ENCODE measurements around the gene ITPK1.

GRCh38 chr14:93099196-93099595 is 16.5 kb downstream of the ITPK1 start:
- TF ChIP-seq CTCF (IDR thresholded peaks at IDR 0.05) (no peak), POLR2A (IDR thresholded peaks at IDR 0.05; ENCODE audit: low read depth) (no peak), POLR2AphosphoS5 (IDR thresholded peaks at IDR 0.05) (no peak), EP300 (IDR thresholded peaks at IDR 0.05) (no peak)

All from esophagus muscularis mucosa (tissue), 4 donors.